ENCODE data around the gene GREM1. TPM values are rescaled to one million over a fixed set of nuclear protein-coding genes. Genes with fewer than 3 reads are reported as not detected.

The GREM1 gene
- total and polyA plus RNA-seq, 2 of the 8 experiments (the other 6 are each of a cell fraction or from before 2014, with no cell fraction given), result 0.12 to 1.1 TPM

DNA sequence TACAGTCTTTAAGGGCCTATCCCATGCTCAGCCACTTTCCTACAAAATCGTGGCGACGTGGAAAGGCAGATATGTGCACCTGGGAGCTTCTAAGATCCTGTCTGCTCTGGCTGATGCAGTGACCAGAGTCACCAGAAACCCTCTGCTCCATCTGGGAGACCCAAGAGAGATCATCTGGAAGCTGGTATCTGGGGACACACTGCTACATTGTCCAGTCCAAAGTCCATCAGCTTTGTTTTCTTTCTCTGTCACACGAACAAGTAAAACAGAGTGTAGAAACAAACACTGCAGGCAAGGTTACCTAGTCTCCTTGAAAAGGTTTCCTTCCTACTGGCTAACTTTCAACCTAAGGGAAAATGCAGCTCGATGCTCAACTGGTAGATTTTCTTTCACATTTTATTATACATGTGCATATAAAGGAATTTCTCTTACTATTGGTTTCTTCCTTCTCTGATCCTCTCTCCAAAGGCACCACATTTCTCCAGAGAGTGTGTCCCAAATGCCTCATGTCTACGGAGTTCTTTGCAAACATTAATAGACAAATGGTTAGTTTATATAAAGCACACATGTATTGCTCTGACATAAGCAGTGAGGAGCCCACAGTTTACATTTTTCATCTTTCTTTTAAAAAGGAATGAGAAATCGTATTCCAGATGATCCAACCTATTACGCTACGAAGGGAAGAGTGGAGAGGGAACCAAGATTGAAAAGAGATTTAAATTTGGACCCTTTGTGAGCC, 8.3 kb upstream of the GREM1 start (continued):
- TF ChIP-seq TAF7 (optimal IDR thresholded peaks at IDR 0.05; ENCODE audit: borderline replicate concordance, low read depth, low read length), result no peak
- TF ChIP-seq KDM5A (IDR thresholded peaks at IDR 0.05; ENCODE audit: low read length), result no peak
- TF ChIP-seq CREB1 (IDR thresholded peaks at IDR 0.05), result no peak
- TF ChIP-seq SIX5 (IDR thresholded peaks at IDR 0.05; ENCODE audit: low read depth, low read length), result no peak
- TF ChIP-seq, protein P1, sequence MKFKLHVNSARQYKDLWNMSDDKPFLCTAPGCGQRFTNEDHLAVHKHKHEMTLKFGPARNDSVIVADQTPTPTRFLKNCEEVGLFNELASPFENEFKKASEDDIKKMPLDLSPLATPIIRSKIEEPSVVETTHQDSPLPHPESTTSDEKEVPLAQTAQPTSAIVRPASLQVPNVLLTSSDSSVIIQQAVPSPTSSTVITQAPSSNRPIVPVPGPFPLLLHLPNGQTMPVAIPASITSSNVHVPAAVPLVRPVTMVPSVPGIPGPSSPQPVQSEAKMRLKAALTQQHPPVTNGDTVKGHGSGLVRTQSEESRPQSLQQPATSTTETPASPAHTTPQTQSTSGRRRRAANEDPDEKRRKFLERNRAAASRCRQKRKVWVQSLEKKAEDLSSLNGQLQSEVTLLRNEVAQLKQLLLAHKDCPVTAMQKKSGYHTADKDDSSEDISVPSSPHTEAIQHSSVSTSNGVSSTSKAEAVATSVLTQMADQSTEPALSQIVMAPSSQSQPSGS (IDR thresholded peaks at IDR 0.05; ENCODE audit: low read length), result no peak
- no peak for TF ChIP-seq RBBP5 (IDR thresholded peaks at IDR 0.05; ENCODE audit: borderline replicate concordance, low read depth, low read length)
- no peak for TF ChIP-seq BCL11A (IDR thresholded peaks at IDR 0.05; ENCODE audit: low read depth in 2 of 2, low read length in 2 of 2)

All from H1 (cell line).